Measurements from ENCODE around the gene STX8. TPM values are rescaled to one million over a fixed set of nuclear protein-coding genes. Genes with fewer than 3 reads are reported as not detected.

STX8 gene
- total and polyA plus RNA-seq, 9 of the 15 experiments (the other 6 are each of a cell fraction or from before 2014, with no cell fraction given) = 14.6 to 42.5 (median 22.1) TPM

GRCh38 chr17:9576521-9577372 lies 1.1 kb upstream of the STX8 start, which contains the start of gene CFAP52 (continued):
- TF ChIP-seq, protein P1, sequence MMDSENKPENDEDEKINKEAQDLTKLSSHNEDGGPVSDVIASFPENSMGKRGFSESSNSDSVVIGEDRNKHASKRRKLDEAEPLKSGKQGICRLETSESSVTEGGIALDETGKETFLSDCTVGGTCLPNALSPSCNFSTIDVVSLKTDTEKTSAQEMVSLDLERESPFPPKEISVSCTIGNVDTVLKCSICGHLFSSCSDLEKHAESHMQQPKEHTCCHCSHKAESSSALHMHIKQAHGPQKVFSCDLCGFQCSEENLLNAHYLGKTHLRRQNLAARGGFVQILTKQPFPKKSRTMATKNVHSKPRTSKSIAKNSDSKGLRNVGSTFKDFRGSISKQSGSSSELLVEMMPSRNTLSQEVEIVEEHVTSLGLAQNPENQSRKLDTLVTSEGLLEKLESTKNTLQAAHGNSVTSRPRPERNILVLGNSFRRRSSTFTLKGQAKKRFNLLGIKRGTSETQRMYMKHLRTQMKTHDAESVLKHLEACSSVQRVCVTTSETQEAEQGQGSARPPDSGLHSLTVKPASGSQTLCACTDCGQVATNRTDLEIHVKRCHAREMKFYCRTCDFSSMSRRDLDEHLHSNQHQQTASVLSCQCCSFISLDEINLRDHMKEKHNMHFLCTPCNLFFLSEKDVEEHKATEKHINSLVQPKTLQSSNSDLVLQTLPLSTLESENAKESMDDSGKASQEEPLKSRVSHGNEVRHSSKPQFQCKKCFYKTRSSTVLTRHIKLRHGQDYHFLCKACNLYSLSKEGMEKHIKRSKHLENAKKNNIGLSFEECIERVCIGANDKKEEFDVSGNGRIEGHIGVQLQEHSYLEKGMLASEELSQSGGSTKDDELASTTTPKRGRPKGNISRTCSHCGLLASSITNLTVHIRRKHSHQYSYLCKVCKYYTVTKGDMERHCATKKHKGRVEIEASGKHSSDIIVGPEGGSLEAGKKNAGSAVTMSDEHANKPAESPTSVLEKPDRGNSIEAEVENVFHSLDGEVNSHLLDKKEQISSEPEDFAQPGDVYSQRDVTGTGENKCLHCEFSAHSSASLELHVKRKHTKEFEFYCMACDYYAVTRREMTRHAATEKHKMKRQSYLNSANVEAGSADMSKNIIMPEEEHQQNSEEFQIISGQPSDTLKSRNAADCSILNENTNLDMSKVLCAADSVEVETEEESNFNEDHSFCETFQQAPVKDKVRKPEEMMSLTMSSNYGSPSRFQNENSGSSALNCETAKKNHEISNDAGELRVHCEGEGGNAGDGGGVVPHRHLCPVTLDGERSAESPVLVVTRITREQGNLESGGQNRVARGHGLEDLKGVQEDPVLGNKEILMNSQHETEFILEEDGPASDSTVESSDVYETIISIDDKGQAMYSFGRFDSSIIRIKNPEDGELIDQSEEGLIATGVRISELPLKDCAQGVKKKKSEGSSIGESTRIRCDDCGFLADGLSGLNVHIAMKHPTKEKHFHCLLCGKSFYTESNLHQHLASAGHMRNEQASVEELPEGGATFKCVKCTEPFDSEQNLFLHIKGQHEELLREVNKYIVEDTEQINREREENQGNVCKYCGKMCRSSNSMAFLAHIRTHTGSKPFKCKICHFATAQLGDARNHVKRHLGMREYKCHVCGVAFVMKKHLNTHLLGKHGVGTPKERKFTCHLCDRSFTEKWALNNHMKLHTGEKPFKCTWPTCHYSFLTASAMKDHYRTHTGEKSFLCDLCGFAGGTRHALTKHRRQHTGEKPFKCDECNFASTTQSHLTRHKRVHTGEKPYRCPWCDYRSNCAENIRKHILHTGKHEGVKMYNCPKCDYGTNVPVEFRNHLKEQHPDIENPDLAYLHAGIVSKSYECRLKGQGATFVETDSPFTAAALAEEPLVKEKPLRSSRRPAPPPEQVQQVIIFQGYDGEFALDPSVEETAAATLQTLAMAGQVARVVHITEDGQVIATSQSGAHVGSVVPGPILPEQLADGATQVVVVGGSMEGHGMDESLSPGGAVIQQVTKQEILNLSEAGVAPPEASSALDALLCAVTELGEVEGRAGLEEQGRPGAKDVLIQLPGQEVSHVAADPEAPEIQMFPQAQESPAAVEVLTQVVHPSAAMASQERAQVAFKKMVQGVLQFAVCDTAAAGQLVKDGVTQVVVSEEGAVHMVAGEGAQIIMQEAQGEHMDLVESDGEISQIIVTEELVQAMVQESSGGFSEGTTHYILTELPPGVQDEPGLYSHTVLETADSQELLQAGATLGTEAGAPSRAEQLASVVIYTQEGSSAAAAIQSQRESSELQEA (IDR thresholded peaks at IDR 0.05; ENCODE audit: low read depth) = no peak
- TF ChIP-seq FOXJ2 (tag; IDR thresholded peaks at IDR 0.05) (no peak), BMI1 (IDR thresholded peaks at IDR 0.05; ENCODE audit: low read length) (peak; percentile 81), CSDE1 (IDR thresholded peaks at IDR 0.05) (peak in 1 of 2 experiments; percentile 69; a peak in 2 of 4 replicates), ZBTB9 (CRISPR knock-in tag; IDR thresholded peaks at IDR 0.05) (no peak), ZNF696 (CRISPR knock-in tag; conservative IDR thresholded peaks at IDR 0.05) (no peak), RAD21 (CRISPR knock-in tag; conservative IDR thresholded peaks at IDR 0.05 in 1 of 2, IDR thresholded peaks at IDR 0.05 in 1 of 2) (peak in 1 of 2 experiments; percentile 31; a peak in 2 of 4 replicates), ZNF655 (CRISPR knock-in tag; IDR thresholded peaks at IDR 0.05) (no peak), ZEB2 (IDR thresholded peaks at IDR 0.05) (no peak)
- TF ChIP-seq, protein P2, sequence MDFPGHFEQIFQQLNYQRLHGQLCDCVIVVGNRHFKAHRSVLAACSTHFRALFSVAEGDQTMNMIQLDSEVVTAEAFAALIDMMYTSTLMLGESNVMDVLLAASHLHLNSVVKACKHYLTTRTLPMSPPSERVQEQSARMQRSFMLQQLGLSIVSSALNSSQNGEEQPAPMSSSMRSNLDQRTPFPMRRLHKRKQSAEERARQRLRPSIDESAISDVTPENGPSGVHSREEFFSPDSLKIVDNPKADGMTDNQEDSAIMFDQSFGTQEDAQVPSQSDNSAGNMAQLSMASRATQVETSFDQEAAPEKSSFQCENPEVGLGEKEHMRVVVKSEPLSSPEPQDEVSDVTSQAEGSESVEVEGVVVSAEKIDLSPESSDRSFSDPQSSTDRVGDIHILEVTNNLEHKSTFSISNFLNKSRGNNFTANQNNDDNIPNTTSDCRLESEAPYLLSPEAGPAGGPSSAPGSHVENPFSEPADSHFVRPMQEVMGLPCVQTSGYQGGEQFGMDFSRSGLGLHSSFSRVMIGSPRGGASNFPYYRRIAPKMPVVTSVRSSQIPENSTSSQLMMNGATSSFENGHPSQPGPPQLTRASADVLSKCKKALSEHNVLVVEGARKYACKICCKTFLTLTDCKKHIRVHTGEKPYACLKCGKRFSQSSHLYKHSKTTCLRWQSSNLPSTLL (IDR thresholded peaks at IDR 0.05) = no peak
